ENCODE measurements around the gene PCSK5.

Gene PCSK5

DNA sequence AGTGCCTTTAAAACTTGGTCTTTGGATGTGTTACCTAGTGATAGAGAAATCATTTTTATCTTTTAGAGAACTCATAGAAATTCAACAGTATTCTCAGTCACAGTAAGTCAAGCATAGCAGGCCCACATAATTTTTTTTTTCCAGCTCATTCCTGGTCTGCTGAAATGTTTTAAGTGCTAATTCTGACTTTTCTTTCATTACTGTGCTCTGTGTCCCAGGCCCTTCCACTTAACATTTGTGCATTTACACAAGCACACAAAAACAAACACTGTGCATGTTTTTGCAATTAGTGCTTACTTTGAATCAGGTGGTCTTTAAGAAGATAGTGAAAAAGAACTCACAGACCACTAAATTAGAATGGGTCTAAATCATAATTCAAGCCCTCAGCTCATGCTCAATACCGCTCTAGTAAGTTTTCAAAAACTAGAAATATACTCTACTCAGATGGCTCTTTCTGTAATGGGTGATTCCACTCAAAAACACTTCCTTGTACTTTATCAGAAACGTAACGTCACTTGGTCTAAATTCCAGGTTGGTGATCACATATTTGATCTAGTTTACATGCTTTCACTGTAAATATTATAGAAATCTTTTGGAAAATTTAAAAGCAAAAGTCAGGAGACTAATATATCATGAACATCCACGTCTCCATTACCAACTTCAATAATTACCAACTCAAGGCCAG is 107.8 kb downstream of the PCSK5 start:
- Histone ChIP-seq H3K9ac (ENCODE audit: low read depth, low read length) (no peak overlapping the region), H3K27ac (ENCODE audit: low read length) (no peak overlapping the region), H3K9me3 (ENCODE audit: insufficient read depth, low read length, severe bottlenecking) (no peaks in the 10 kb centered on the region), H3K27me3 (ENCODE audit: insufficient read depth, low read length, poor library complexity) (no peaks in the 10 kb centered on the region), H2AFZ (ENCODE audit: low read depth, low read length) (no peak overlapping the region), H3K36me3 (ENCODE audit: insufficient read depth, low read length) (no peaks in the 10 kb centered on the region; the same call in 1 of the 2 replicates), H3K4me1 (ENCODE audit: insufficient read depth, low read length) (no peaks in the 10 kb centered on the region), H4K20me1 (ENCODE audit: insufficient read depth, low read length) (no peaks in the 10 kb centered on the region), H3K4me3 (ENCODE audit: low read depth in 1 of 2, low read length in 2 of 2) (no peak overlapping the region), H3K4me2 (ENCODE audit: insufficient read depth, low read length) (no peak overlapping the region), H3K79me2 (ENCODE audit: insufficient read depth, low read length) (no peaks in the 10 kb centered on the region)
- no peak for DNase-seq
- no peak for ATAC-seq (ENCODE audit: insufficient read depth, low read depth)
- TF ChIP-seq EZH2 (IDR thresholded peaks at IDR 0.05; ENCODE audit: borderline replicate concordance, low read depth, low read length, severe bottlenecking): no peak
- no peak for TF ChIP-seq CTCF (IDR thresholded peaks at IDR 0.05; ENCODE audit: borderline replicate concordance, extremely low read depth, low read length, poor library complexity, severe bottlenecking)

DNA sequence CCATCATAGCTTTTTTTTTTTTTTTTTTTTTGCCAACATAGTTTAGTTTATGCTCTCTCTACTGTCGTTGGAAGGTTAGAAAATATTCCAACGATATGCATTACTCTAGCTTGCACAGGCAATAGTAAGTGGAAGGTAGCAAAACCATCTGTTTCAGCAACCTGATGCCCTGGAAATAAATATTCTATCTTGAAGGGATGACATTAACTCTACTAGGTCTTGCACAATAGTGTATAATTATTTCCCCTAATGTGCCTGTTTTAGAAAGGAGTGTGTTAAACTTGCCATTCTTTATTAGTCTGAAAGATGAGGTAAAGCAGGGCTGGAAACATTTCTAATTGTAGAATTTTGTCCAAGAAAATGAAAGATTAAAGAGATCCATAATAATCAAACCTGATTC is 111.0 kb downstream of the PCSK5 start:
- H2AFZ ChIP-seq (ENCODE audit: low read depth, low read length): no peak overlapping the region
- H3K79me2 ChIP-seq (ENCODE audit: insufficient read depth, low read length): no peaks in the 10 kb centered on the region
- H3K27ac ChIP-seq (ENCODE audit: low read length): no peak overlapping the region

DNA sequence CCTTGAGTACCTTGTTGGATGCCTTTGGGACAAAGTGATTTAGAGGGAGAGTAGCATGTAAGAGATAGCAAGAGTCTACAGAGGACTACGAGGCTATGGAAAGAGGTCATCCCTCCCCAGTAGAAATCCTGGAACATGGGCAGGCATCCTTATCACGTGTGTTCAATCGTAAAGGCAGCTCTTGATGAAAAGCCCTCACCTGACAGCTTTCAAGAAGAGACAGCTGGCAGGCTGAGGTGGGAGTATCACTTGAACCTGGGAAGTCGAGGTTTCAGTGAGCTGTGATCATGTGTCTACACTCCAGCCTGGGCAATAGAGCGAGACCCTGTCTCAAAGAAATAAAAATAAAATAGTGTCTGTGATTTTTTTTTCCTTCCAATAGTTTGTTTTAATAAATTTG is 112.6 kb downstream of the PCSK5 start:
- Histone ChIP-seq H3K79me2 (ENCODE audit: insufficient read depth, low read length) (no peaks in the 10 kb centered on the region), H3K4me1 (ENCODE audit: insufficient read depth, low read length) (peaks cover 16% of the 10 kb centered on the region), H3K9me3 (ENCODE audit: insufficient read depth, low read length, severe bottlenecking) (no peaks in the 10 kb centered on the region), H3K36me3 (ENCODE audit: insufficient read depth, low read length) (no peaks in the 10 kb centered on the region), H2AFZ (ENCODE audit: low read depth, low read length) (no peak overlapping the region), H3K4me3 (ENCODE audit: low read depth in 1 of 2, low read length in 2 of 2) (no peak overlapping the region), H3K9ac (ENCODE audit: low read depth, low read length) (no peak overlapping the region), H4K20me1 (ENCODE audit: insufficient read depth, low read length) (no peaks in the 10 kb centered on the region), H3K4me2 (ENCODE audit: insufficient read depth, low read length) (no peak overlapping the region), H3K27ac (ENCODE audit: low read length) (no peak overlapping the region), H3K27me3 (ENCODE audit: insufficient read depth, low read length, poor library complexity) (no peaks in the 10 kb centered on the region)
- ATAC-seq (ENCODE audit: insufficient read depth, low read depth): no peak
- no peak for DNase-seq
- TF ChIP-seq EZH2 (IDR thresholded peaks at IDR 0.05; ENCODE audit: borderline replicate concordance, low read depth, low read length, severe bottlenecking) (no peak), CTCF (IDR thresholded peaks at IDR 0.05; ENCODE audit: borderline replicate concordance, extremely low read depth, low read length, poor library complexity, severe bottlenecking) (no peak)

More for the DNA sequence above, 111.0 kb downstream of the PCSK5 start:
- no peak overlapping the region for H3K9ac ChIP-seq (ENCODE audit: low read depth, low read length)
- no peak for TF ChIP-seq CTCF (IDR thresholded peaks at IDR 0.05; ENCODE audit: borderline replicate concordance, extremely low read depth, low read length, poor library complexity, severe bottlenecking)
- no peak for TF ChIP-seq EZH2 (IDR thresholded peaks at IDR 0.05; ENCODE audit: borderline replicate concordance, low read depth, low read length, severe bottlenecking)
- H3K36me3 ChIP-seq (ENCODE audit: insufficient read depth, low read length): no peaks in the 10 kb centered on the region
- no peaks in the 10 kb centered on the region for H3K9me3 ChIP-seq (ENCODE audit: insufficient read depth, low read length, severe bottlenecking)
- peaks cover 10% of the 10 kb centered on the region for H3K4me1 ChIP-seq (ENCODE audit: insufficient read depth, low read length)
- H4K20me1 ChIP-seq (ENCODE audit: insufficient read depth, low read length): no peaks in the 10 kb centered on the region
- ATAC-seq (ENCODE audit: insufficient read depth, low read depth) (no peak), DNase-seq (no peak)
- no peaks in the 10 kb centered on the region for H3K27me3 ChIP-seq (ENCODE audit: insufficient read depth, low read length, poor library complexity)
- H3K4me2 ChIP-seq (ENCODE audit: insufficient read depth, low read length): no peak overlapping the region
- H3K4me3 ChIP-seq (ENCODE audit: low read depth in 1 of 2, low read length in 2 of 2): no peak overlapping the region

Measured in DND-41 (cell line).